Measurements from ENCODE around the gene RBM26.

The RBM26 gene

GRCh38 chr13:79419365-79419764, 13.3 kb upstream of the RBM26 start:
- no peak for DNase-seq (ENCODE audit: low read depth)

GRCh38 chr13:79417741-79418140, 11.7 kb upstream of the RBM26 start:
- DNase-seq (ENCODE audit: low read depth): no peak

GRCh38 chr13:79413521-79413920, 7.5 kb upstream of the RBM26 start:
- no peak for DNase-seq (ENCODE audit: low read depth)

GRCh38 chr13:79409828-79410227, 3.8 kb upstream of the RBM26 start:
- DNase-seq (ENCODE audit: low read depth): no peak

GRCh38 chr13:79407349-79407979, 1.4 kb upstream of the RBM26 start:
- no peak for DNase-seq (ENCODE audit: low read depth)

GRCh38 chr13:79406597-79406908, 498 bp upstream of the RBM26 start:
- no peak for DNase-seq (ENCODE audit: low read depth)

GRCh38 chr13:79405501-79405830, 589 bp downstream of the RBM26 start:
- no peak for DNase-seq (ENCODE audit: low read depth)

GRCh38 chr13:79404985-79405384, 1.1 kb downstream of the RBM26 start:
- DNase-seq (ENCODE audit: low read depth): no peak

GRCh38 chr13:79404361-79404760, 1.7 kb downstream of the RBM26 start:
- no peak for DNase-seq (ENCODE audit: low read depth)

GRCh38 chr13:79403113-79403512, 2.9 kb downstream of the RBM26 start:
- DNase-seq (ENCODE audit: low read depth): no peak

- DNase-seq (ENCODE audit: low read depth): no peak
Observed at GRCh38 chr13:79402679-79403078, 3.4 kb downstream of the RBM26 start.

GRCh38 chr13:79402074-79402635, 3.9 kb downstream of the RBM26 start:
- DNase-seq (ENCODE audit: low read depth): no peak

- DNase-seq (ENCODE audit: low read depth): no peak
Observed at GRCh38 chr13:79401259-79402070, 4.6 kb downstream of the RBM26 start.

GRCh38 chr13:79398915-79399314, 7.1 kb downstream of the RBM26 start:
- no peak for DNase-seq (ENCODE audit: low read depth)

- no peak for DNase-seq (ENCODE audit: low read depth)
Observed at GRCh38 chr13:79398127-79398526, 7.9 kb downstream of the RBM26 start.

- no peak for DNase-seq (ENCODE audit: low read depth)
Observed at GRCh38 chr13:79395881-79396280, 10.2 kb downstream of the RBM26 start.

- no peak for DNase-seq (ENCODE audit: low read depth)
Observed at GRCh38 chr13:79393564-79394249, 12.3 kb downstream of the RBM26 start.

- no peak for DNase-seq (ENCODE audit: low read depth)
Observed at GRCh38 chr13:79392882-79393563, 13.0 kb downstream of the RBM26 start.

- DNase-seq (ENCODE audit: low read depth): no peak
Observed at GRCh38 chr13:79389026-79389425, 17.0 kb downstream of the RBM26 start.

GRCh38 chr13:79387853-79388252, 18.2 kb downstream of the RBM26 start:
- no peak for DNase-seq (ENCODE audit: low read depth)

GRCh38 chr13:79386125-79386826, 19.8 kb downstream of the RBM26 start:
- no peak for DNase-seq (ENCODE audit: low read depth)

GRCh38 chr13:79385694-79386093, 20.4 kb downstream of the RBM26 start:
- no peak for DNase-seq (ENCODE audit: low read depth)

Measured in HS-27A (cell line).